Measurements from ENCODE around the gene PROM1. TPM values are rescaled to one million over a fixed set of nuclear protein-coding genes. Genes with fewer than 3 reads are reported as not detected.
A peak's percentile ranks its signal among the peaks of the same experiment; 100 is the strongest.

PROM1 gene
- total RNA-seq, 4 donors from 2014 or later = 0.13 to 6.7 (median 1.7) TPM; not detected in 1

- 72 to 90% methylated on average over 2 of the region's 2 CpGs for WGBS, 2 donors
- intact Hi-C loops (cut with DNase I) = no loop called here
- Histone ChIP-seq H3K4me3 (no peak overlapping the region), H3K27ac (no peak overlapping the region), H3K9me3 (no peaks in the 10 kb centered on the region), H3K27me3 (peaks cover 12 to 94% (median 16%) of the 10 kb centered on the region in 4 donors), H3K4me1 (peaks cover 10 to 23% (median 20%) of the 10 kb centered on the region in 3 donors), H3K36me3 (no peaks in the 10 kb centered on the region)
- no peak for DNase-seq
- TF ChIP-seq POLR2A (IDR thresholded peaks at IDR 0.05) = no peak
- no peak for TF ChIP-seq CTCF (IDR thresholded peaks at IDR 0.05)
Observed at GRCh38 chr4:16085822-16086221, 2.0 kb upstream of the PROM1 start.

GRCh38 chr4:16082426-16083240 is 1.2 kb downstream of the PROM1 start:
- 0 to 1% methylated on average over 13 to 19 of the region's 60 CpGs for WGBS, 2 donors
- Histone ChIP-seq H3K4me3 (peak overlapping the region; percentile 20 to 66 (median 42)), H3K27ac (peak overlapping the region in 2 of 4 donors; percentile 3 to 41), H3K4me1 (peaks cover 10 to 39% (median 29%) of the 10 kb centered on the region in 3 donors), H3K9me3 (no peaks in the 10 kb centered on the region), H3K36me3 (no peaks in the 10 kb centered on the region), H3K27me3 (peaks cover 12 to 85% (median 16%) of the 10 kb centered on the region in 4 donors)
- intact Hi-C loops (cut with DNase I) = no loop called here
- TF ChIP-seq CTCF (IDR thresholded peaks at IDR 0.05) (no peak), POLR2A (IDR thresholded peaks at IDR 0.05) (no peak)
- no peak for DNase-seq

GRCh38 chr4:16082041-16082425 is 1.8 kb downstream of the PROM1 start:
- TF ChIP-seq CTCF (IDR thresholded peaks at IDR 0.05) (no peak), POLR2A (IDR thresholded peaks at IDR 0.05) (no peak)
- no peaks in the 10 kb centered on the region for H3K36me3 ChIP-seq
- peak overlapping the region in 1 of 4 donors; percentile 3 for H3K27ac ChIP-seq
- H3K4me3 ChIP-seq = peak overlapping the region in 3 of 4 donors; percentile 41 to 66 (median 44)
- H3K9me3 ChIP-seq = no peaks in the 10 kb centered on the region
- WGBS, 2 donors = 14 to 17% methylated on average over 15 to 16 of the region's 17 CpGs
- H3K4me1 ChIP-seq = peaks cover 10 to 39% (median 29%) of the 10 kb centered on the region in 3 donors
- peaks cover 12 to 81% (median 16%) of the 10 kb centered on the region in 4 donors for H3K27me3 ChIP-seq
- no peak for DNase-seq
- intact Hi-C loops (cut with DNase I) = no loop called here

GRCh38 chr4:16079046-16079445 is 4.8 kb downstream of the PROM1 start:
- intact Hi-C loops (cut with DNase I) = no loop called here

More at GRCh38 chr4:16079046-16079445, 4.8 kb downstream of the PROM1 start:
- TF ChIP-seq POLR2A (IDR thresholded peaks at IDR 0.05) (no peak), CTCF (IDR thresholded peaks at IDR 0.05) (no peak)
- H3K4me1 ChIP-seq = peaks cover 10 to 39% (median 29%) of the 10 kb centered on the region in 3 donors
- H3K4me3 ChIP-seq = no peak overlapping the region
- WGBS, 2 donors = 18 to 33% methylated on average over 1 of the region's 1 CpG
- H3K27me3 ChIP-seq = peaks cover 12 to 69% (median 16%) of the 10 kb centered on the region in 4 donors
- H3K36me3 ChIP-seq = no peaks in the 10 kb centered on the region
- H3K9me3 ChIP-seq = no peaks in the 10 kb centered on the region
- no peak overlapping the region for H3K27ac ChIP-seq
- DNase-seq = no peak
